GM18517 (cell line): ENCODE measurements around the gene GEN1.

Experiments
- ATAC-seq: cut with Tn5 transposase; IDR thresholded peaks from one replicate; pipeline ENCODE4 v1.9.1; 2021; ENCODE audit warnings: mild to moderate bottlenecking, moderate library complexity; ENCODE audit not compliant: unreplicated experiment

GEN1 gene

GRCh38 chr2:17753803-17754663 is at the start of gene GEN1, which contains the start of gene SMC6:
Gene GEN1, plus strand, starts transcription at chr2:17754138. Its CDS starts 5,806 bp downstream, at chr2:17759944.
Gene SMC6, minus strand, starts transcription at chr2:17753810. Its CDS starts 7,864 bp downstream, at chr2:17745946.
- peak; percentile 72 for ATAC-seq

GRCh38 chr2:17706845-17707244 is 47.1 kb upstream of the GEN1 start:
- no peak for ATAC-seq

GRCh38 chr2:17708501-17708900 is 45.4 kb upstream of the GEN1 start:
- no peak for ATAC-seq

GRCh38 chr2:17709897-17710296 is 44.0 kb upstream of the GEN1 start:
- ATAC-seq: no peak

- no peak for ATAC-seq
Measured at GRCh38 chr2:17710547-17711248, 43.2 kb upstream of the GEN1 start.

- ATAC-seq: no peak
Measured at GRCh38 chr2:17713291-17713690, 40.6 kb upstream of the GEN1 start.

GRCh38 chr2:17717666-17718065 is 36.3 kb upstream of the GEN1 start:
- ATAC-seq: no peak

- no peak for ATAC-seq
Measured at GRCh38 chr2:17718689-17719088, 35.2 kb upstream of the GEN1 start.

- no peak for ATAC-seq
Measured at GRCh38 chr2:17719562-17720371, 34.2 kb upstream of the GEN1 start.

GRCh38 chr2:17728210-17728609 is 25.7 kb upstream of the GEN1 start:
- no peak for ATAC-seq

GRCh38 chr2:17729880-17730279 is 24.1 kb upstream of the GEN1 start:
- no peak for ATAC-seq

- ATAC-seq: no peak
Measured at GRCh38 chr2:17733599-17733998, 20.3 kb upstream of the GEN1 start.

- no peak for ATAC-seq
Measured at GRCh38 chr2:17735864-17736263, 18.1 kb upstream of the GEN1 start.

- no peak for ATAC-seq
Measured at GRCh38 chr2:17736989-17737388, 16.9 kb upstream of the GEN1 start.

- ATAC-seq: no peak
Measured at GRCh38 chr2:17740203-17740602, 13.7 kb upstream of the GEN1 start.

GRCh38 chr2:17747684-17748452 is 6.1 kb upstream of the GEN1 start:
- ATAC-seq: no peak

GRCh38 chr2:17748745-17749144 is 5.2 kb upstream of the GEN1 start:
- no peak for ATAC-seq

- peak; percentile 40 for ATAC-seq
Measured at GRCh38 chr2:17749753-17750438, 4.0 kb upstream of the GEN1 start.

- peak; percentile 27 for ATAC-seq
Measured at GRCh38 chr2:17752246-17752645, 1.7 kb upstream of the GEN1 start.
